Nucleus accumbens (tissue), 56 donors: Measurements from ENCODE around the gene TOLLIP.
A peak's percentile ranks its signal among the peaks of the same experiment; 100 is the strongest.
"Not testable (repeated sequence)": the region's sequence is repeated elsewhere in the genome, so short reads cannot be mapped to it uniquely, and the experiment has no call there.

Experiments used
- DNase-seq, 56 donors: peaks; one replicate each; lab custom pipeline; 2025; lab: John Stamatoyannopoulos, UW

The TOLLIP gene

DNA sequence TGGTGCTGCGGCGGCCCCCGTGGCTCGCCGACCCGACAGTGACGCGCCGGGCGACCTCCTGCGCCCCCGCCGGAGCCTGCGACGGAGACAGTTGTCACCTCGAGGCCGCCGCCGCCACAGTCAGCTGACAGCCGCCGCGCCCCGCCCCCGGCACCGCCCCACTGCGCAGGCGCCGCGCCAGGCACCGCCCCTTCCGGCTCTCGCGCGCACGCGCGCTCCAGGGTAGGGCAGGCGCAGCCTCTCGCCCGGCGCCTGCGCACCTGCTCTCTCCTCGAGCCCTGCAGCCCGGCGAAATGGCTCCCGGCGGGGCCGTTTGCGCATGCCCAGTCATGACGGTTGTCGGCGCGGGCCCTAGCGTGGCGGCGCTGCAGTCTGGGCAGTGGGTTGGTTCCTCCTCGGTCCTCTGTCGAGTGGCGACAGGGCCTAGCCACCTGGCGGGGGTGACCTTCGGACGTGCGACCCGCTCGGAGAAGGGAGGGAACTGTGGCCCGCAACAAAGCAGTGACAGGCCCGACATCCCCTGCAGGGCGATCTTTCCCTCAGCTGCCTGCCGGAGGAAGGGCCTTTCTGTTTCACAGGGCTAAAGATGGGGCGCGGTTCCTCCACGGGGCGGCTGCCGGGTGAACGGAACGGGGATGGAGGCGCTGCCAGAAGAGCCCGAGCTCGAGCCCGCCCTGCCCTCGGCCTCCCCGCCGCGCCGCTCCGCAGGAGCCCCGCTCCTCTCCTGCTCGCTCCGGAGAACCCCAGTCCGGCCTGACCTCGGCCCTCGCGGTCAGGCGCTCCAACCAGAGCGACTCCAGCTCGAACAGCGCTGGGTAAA lies at the start of gene TOLLIP:
TSS of gene TOLLIP (minus strand) at position 135 of the 820 bp plus-strand sequence. CDS start at position 1, 134 bp downstream.
- DNase-seq: peak; percentile 36 to 98 (median 92)

DNA sequence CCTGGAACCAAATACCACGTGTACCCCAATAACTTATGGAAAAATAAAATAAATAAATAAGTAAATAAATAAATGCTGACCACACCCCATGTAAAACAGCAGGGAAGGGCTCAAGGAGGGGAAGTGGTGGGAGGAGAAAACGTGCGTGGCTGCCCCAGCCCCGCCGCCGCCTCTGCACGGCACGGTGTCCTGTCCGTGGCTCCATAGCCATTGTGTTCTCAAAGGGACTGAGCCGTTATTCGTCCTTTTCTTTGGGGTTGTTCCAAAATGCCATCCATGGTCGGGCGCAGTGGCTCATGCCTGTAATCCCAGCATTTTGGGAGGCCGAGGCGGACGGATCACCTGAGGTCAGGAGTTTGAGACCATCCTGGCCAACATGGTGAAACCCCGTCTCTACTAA lies 49.5 kb upstream of the TOLLIP start:
- not testable (repeated sequence) for DNase-seq

DNA sequence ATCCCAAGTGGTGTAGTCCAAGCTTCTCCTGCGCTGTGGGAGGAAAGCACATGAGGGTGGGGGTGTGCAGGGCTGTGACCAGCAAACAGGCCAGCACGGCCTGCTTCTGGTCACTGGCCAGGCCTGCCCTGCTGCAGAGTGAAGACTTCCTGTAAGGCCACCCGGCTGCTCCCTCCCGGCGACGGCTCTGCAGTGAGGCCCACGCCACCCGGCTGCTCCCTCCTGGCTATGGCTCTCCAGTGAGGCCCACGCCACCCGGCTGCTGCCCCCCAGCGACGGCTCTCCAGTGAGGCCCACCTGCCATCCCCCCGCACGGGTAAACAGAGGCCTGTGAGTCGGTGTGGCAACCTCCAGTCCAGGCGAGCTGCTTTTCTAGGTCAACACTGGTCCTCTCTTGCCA lies 48.9 kb upstream of the TOLLIP start:
- DNase-seq: no peak

DNA sequence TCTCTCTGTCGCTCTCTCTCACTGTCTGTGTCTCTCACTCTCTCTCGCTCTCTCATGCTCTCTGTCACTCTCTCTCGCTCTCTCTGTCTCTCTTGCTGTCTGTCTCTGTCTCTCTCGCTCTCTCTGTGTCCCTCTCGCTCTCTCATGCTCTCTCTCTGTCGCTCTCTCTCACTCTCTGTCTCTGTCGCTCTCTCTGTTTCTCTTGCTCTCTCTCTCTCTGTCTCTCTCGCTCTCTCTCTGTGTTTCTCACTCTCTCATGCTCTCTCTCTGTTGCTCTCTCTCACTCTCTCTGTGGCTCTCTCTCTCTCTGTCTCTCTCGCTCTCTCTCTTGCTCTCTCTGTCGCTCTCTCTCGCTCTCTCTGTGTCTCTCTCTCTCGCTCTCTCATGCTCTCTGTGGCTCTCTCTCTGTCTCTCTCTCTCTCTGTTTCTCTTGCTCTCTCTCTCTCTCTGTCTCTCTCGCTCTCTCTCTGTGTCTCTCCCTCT lies 47.1 kb upstream of the TOLLIP start:
- no peak for DNase-seq

DNA sequence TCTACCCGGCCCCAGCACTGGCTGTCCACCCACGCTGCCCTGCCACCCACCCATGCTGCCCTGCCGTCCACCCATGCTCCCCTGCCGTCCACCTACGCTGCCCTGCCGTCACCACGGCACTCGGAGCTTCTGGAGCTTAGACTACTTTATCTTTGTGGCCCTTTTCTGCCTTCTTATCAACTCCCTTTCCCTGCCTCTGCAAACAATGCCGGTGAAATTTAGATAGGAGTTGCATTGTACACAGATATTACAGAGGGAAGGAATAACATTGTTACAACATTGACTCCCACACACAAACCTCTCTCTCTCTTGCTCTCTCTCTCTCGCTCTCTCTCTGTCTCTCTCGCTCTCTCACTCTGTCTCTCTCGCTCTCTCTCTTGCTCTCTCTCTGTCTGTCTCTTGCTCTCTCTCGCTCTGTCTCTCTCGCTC lies 46.6 kb upstream of the TOLLIP start:
- DNase-seq: no peak

DNA sequence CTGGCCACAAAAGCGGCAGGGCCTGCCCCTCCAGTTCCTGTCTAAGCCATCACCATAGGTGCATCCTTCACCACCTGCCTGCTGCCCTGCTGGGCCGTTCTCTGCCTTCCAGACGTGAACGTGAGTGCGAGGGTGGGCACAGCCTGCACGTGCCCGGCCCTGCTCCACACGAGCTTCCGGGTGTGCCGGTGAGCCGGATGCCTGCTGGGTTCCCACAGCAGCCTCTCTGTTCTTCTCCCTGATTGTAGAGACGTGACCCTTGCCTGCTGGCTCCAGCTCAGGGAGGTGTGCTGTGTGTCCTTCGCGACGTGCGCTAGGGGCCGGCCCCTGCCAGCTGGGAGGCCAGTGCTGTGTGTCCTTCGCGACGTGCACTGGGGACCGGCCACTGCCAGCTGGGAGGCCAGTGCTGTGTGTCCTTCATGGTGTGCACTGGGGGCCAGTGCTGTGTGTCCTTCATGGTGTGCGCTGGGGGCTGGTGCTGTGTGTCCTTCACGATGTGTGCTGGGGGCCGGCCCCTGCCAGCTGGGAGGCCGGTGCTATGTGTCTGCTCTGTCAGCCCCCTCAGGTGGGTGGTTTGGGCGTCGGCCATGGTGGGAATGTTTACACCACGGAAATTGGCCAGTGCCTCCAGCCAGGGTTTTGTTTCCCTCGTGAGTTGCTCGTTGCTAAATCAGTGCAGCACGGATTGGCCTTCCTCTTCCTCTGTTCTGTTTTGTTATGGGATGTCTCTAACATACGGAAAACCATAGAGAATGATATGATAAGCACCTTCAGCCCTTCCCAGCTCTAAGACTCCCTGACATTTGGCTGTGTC lies 44.9 kb upstream of the TOLLIP start:
- DNase-seq: no peak

DNA sequence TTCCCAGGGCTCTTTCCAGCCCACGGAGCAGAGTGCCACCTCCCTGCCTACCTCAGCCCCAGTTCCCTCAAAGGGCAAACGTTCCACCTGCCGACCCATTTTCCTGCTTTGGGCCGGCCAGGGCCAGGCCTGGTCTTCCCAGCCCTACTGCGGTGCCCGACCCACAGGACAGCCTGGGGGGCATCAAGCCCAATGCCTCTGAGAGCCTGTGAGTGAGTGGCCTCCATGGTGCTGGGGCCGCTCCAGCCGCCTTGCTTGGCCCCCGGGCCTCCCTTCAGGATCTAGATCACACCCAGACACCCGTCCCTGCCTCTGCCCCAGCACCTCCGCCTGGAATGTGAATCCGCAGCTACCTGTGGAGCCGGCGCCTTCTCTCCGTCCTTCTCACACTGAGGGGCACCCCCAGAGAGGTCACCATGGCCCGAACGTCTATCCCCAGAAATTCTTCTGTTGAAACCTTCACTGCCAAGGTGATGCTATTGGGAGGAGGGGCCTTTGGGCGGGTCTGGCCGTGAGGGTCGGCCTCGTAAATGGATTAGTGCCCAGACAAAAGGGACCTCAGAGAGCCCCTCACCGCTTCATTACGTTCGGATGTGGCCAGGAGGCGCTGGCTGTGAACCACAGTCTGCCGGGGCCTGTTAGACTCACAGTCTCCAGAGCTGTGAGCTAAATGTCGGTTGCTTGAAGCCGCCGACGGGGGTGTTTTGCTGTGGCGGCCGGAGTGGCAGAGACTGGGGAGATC lies 44.1 kb upstream of the TOLLIP start:
- DNase-seq: no peak

DNA sequence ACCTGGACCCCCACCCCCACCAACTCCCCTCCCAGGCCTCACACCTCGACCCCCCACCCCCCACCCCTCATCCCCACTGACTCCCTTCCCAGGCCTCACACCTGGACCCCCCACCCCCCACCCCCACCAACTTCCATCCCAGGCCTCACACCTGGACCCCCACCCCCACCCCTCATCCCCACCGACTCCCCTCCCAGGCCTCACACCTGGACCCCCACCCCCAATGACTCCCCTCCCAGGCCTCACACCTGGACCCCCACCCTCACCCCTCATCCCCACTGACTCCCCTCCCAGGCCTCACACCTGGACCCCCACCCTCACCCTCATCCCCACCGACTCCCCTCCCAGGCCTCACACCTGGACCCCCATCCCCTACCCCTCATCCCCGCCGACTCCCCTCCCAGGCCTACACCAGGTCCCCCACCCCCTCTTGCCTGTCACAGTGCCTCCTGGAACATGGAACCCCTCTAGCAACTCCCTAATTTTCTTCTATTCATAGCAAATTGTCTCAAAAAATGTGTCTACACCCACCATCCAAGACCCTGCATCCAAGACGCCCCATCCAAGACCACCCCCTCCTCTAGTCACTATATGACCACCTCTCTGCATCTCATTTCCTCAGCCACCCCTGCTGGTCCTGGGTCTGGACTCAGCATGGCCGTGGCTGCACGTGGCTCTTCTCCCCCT lies 43.4 kb upstream of the TOLLIP start:
- no peak for DNase-seq

DNA sequence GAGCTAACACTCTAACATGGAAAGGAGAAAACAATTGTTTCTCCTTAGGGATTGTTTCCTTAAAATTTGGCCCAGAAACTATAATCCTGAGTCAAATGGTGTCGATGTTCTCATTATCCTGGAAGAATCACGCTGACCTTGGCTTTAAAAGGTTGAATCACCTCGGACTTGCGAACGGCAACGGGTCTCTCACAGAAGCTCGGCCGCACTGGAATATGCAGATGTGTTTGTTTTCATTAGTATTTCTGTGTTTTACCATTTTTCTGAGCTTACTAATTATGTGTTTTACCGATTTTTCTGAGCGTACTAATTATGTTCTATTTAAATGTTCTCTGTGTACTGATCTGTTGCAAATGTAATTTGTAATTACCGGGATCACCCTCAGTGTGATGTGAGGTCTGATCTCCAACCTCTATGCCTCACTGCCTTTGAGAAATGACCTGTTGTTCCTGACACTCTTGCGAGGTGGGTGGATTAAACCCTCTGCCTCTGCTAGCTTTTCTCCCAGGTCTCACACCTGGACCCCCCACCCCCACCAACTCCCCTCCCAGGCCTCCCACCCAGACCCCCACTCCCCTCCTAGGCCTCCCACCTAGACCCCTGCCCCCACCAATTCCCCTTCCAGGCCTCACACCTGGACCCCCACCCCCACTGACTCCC lies 42.0 kb upstream of the TOLLIP start:
- no peak for DNase-seq

DNA sequence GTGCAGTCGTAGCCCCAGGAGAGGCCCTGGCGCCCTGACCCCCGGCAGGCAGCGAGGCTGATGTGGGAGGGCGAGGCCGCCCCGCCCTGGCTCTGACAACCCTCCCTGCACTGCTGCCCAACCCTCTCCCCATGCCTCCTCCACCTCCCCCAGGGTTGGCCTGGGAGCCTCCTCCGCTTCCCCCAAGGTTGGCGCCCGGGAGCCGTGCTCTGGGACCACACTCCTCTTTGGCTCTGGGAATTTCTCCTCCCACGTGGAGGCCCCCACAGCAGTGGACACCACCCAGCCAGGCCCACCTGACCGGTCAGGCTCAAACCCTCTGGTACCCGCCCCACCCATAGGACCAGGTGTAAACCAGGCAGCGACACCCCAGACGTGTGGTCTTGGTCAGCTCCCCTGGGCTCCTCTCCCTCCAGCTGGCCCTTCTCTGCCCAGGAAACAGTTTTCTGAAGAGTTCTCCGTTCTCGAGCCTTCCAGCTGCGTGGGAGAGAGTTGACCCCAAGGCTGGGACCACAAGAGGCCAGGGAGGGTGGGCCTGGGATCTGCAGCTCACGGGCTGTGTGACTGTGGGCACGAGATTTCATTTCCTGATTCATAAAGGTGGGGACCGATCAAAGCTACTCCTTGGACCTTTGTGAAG lies 40.8 kb upstream of the TOLLIP start:
- no peak for DNase-seq

DNA sequence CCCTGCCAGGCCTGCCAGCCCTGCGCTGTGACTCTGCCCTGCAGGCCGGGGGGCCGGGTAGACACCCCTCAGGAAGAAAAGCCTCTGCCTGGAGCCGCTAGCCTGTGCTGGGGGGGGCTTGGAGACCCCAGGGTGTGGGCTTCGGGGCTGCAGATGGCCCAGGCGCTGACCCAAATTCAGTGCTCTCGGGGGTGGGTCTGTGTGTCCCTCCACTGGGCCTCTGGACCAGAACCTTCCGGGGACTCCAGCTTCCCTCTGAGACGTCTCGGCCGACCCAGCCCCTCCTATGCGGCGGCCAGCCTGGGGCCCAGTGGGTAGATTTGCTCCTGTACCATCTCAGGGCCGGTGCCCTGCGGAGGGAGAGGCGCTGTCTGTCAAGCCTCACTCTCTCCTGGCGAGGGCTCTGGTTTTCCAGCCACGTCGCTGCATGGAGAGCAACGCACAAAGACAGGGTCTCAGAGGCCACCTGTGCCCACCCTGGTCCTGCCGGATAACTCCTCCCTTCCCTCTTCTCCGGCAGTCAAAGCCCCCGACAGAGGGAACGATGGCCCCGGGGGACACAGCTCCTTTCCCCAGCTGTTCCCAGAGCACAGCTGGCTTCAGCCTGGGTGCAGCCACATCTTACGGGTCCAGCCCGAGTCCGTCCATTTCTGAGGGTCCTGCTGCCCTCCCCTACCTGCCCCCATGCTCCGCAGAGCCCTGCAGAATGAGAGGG lies 40.1 kb upstream of the TOLLIP start:
- no peak for DNase-seq

DNA sequence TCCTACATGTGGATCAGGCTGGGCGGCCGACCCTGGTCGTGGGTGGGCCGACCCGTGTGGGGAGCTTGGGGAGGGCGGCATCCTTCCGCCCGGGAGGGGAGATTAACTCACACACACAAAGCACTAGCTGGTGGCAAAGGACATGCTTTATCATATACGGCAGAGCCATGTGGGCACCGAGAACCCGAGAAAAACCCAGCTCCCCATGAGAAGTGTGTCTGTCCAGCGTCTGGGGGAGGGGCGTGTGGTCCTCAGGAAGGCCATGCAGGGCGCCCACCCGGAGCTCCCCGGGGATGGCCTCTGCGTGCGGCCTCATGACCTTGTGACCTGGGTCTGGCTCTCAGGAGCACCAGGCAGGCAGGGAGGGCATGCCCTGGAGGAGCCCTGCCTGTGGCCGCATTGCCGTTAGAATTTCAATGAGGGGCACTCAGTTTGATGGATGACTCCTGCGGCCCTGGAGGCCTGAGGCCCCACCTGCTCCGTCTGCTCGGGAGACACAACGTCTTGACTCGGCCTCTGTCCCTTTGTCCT lies 39.4 kb upstream of the TOLLIP start:
- DNase-seq: no peak

DNA sequence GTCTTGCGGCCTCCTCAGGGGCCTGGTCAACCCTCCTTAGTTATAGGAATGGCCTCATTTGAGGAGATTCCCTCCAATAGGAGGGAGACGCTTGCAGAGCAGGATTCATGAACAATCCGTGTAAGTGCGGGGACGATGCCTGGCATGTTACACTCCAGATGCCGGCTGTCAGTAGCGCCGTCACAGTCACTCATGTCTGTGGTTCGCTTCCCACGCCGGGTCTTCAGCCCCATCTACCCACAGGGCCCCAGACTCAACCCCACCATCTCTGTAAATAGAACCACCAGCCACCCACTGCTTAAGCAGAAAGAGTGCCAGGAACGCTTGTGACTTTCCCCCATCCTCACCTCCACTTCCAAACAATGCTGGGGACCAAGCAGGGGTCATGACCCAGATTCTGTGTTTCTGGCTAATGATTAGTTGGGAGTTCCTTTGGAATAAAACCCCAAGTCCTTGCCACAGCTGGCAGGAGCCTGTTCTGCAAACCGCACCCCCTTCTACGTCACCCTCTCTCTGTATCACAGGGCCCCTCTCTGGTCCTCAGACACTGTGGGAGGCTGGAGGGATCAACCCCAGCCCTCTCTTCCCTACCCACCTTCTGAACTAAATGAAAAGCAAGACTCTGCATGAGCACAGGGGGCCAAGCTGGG lies 38.8 kb upstream of the TOLLIP start:
- no peak for DNase-seq

DNA sequence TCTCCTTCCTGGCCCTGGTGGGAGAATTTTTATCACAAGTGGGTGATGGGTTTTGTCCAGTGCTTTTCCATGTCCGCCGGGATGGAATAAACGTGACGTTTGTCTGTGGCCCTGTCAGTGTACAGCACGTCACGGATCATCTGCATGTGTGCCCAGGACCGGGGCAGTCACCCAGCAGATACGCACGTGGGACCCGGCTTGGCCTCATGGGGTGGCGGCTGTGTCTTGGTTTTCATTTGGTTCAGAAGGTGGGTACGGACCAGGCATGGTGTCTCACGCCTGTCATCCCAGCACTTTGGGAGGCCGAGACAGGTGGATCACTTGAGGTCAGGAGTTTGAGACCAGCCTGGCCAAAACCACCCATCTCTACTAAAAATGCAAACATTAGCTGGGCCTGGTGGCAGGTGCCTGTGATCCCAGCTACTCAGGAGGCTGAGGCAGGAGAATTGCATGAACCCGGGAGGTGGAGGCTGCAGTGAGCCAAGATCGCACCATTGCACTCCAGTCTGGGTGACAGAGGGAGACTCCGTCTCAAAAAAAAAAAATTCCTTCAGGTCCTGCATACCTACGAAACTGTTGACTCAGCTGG lies 38.1 kb upstream of the TOLLIP start:
- not testable (repeated sequence) for DNase-seq

DNA sequence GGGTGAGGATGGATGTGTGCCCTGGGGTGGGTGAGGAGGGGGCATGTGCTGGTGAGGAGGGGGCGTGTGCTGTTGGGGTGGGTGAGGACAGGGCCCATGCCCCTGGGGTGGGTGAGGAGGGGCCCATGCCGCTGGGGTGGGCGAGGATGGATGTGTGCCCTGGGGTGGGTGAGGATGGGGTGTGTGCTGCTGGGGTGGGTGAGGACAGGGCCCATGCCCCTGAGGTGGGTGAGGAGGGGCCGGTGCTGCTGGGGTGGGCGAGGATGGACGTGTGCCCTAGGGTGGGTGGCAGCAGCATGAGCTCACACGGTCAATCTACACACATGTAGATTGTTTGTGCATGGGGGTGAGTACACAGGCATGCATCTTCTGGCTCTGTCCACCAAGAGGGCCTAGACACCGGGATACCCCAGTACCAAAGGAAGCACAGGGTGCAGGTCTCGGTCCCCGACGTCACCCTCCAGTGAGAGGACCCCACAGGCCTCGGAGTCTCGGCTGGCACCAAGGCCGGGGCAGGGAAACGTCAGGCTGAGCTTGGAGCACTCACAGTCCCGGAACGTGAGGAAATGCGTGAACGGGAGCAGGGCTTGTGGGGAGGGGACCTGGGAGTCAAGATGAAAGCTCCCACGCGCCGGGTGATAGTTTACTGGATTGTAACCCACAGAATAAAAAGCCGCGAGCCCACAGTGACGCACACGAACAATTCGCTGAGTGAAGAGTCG lies 37.4 kb upstream of the TOLLIP start:
- no peak for DNase-seq

DNA sequence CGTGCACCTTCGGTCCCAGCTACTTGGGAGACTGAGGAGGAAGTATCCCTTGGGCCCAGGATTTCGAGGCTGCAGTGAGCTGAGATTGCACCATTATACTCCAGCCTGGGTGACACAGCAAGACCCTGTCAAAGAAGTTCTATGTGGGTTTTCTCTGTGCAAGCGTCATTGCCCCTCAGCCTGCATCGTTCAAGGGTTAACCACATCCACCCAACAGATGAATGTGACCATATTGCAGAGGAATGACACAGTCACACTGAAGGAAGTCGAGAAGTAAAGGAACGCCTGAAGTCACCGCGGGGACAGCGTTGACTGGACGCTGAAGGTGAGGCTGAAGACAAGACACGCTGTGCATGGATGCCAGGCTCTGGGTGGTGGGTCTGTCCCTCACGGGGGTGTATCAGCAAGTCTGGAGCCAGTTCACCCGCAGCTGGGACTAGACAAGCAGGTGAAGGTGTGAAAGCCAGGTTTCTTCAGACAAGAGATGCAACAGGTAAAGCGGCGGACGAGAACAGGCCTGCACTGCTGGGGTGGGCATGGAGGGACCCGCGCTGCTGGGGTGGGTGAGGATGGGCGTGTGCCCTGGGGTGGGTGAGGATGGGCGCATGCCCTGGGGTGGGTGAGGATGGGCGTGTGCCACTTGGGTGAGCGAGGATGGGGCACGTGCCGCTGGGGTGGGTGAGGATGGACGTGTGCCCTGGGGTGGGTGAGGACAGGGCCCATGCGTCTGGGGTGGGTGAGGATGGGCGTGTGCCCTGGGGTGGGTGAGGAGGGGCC lies 36.5 kb upstream of the TOLLIP start:
- no peak for DNase-seq
